Measurements from ENCODE around the gene CGNL1.
A peak's percentile ranks its signal among the peaks of the same experiment; 100 is the strongest.

The CGNL1 gene

GRCh38 chr15:57425842-57426241 is 49.5 kb downstream of the CGNL1 start:
- no peak for DNase-seq

DNA sequence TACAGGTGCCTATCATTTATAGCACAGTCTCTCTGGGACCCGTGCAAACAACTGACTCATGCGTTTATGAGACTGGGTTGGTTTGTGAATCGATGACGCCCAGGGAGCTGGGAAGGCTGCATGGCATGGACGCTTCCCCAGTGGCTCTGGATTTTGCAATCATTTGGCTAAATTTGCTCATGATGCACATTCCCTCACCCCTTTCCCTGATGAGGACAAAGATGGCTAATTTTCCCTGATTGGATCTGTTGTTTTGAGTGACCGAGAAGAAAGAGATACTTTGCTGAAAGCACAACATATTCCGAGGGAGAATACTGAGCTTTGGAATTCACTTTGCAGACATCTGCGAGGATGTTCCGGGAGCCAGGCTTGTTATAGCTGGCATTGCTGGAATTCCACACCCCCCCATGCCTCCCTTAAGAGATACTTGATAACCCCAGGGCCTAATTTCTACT is 51.1 kb downstream of the CGNL1 start:
- DNase-seq, result no peak

- peak; percentile 95 for DNase-seq
Measured at GRCh38 chr15:57432141-57432741, 55.9 kb downstream of the CGNL1 start.

- DNase-seq, result no peak
Measured at GRCh38 chr15:57436166-57436565, 59.9 kb downstream of the CGNL1 start.

DNA sequence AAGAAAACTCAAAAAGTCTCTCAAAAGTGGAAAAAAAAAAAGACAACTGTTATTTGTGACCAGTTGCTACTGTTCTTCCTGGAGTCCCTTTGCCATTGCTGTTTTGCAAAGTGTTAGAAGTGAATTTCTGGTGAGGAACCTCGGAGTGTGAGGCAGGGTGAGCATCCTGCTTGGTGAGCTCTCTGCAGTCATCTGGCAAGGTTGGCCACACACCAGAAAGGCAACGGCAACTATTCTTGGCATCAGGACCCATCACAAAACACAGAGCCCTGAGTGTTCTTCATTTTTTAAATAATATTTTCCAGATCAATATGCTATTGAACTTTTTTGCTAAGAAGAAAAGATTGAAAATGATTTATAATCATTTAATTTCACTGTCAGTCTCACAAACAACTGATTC is 60.7 kb downstream of the CGNL1 start:
- DNase-seq, result peak; percentile 15

- DNase-seq, result no peak
Measured at GRCh38 chr15:57437564-57437963, 61.3 kb downstream of the CGNL1 start.

GRCh38 chr15:57438166-57438565 is 61.9 kb downstream of the CGNL1 start:
- DNase-seq, result no peak

DNA sequence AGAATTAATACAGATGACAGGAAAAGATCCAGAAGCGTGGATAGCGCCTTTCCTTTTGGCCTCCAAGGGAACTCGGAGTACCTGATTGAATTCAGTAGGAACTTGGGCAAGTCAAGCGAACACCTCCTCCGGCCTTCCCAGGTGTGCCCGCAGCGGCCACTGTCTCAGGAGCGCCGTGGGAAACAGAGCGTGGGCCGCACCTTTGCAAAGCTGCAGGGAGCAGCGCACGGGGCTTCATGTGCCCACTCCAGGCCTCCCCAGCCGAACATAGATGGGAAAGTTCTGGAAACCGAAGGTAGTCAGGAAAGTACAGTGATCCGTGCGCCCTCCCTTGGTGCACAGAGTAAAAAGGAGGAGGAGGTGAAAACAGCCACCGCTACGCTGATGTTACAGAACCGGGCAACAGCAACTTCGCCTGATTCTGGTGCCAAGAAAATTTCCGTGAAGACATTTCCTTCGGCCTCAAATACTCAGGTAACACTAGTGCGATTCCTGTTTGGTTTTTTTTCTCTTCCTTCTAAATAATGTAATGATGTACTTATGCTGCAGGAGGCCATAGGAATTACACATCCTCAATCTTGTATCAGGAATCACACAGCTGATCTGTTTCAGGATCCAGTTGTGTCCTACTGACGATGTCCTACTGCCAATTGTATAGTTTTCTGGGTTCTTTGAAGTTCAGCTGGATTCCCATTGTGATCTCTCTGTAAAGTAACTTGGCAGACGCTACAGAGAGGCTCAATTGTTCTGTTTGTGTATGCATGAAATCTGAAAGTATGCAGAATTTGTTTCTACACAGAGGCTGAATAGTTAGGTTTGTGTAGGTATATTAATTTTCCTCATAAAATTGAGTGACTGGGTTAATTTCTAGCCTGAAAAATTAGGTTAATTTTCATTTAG is 63.1 kb downstream of the CGNL1 start:
- no peak for DNase-seq

DNA sequence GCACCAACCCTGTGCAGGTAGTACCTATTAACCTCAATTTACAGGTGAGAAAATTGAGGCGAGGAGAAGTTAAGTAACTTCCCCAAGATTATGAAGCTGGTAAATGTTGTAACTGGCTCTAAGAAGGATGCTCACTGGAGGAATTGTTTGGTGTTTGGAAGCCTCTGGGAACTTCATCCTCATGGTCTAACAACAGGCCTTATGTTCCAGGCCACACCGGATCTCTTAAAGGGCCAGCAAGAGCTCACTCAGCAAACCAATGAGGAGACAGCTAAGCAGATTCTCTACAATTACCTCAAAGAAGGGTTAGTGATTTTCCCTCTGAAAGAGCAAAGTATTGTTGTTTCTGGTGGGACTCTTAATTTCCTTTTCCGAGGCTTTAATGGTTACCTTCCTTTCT is 63.9 kb downstream of the CGNL1 start:
- DNase-seq, result no peak

- DNase-seq, result no peak
Measured at GRCh38 chr15:57440799-57441198, 64.5 kb downstream of the CGNL1 start.

GRCh38 chr15:57442335-57442734 is 66.0 kb downstream of the CGNL1 start:
- DNase-seq, result no peak

- DNase-seq, result no peak
Measured at GRCh38 chr15:57443486-57443885, 67.2 kb downstream of the CGNL1 start.

- peak; percentile 11 for DNase-seq
Measured at GRCh38 chr15:57444877-57445513, 68.7 kb downstream of the CGNL1 start.

DNA sequence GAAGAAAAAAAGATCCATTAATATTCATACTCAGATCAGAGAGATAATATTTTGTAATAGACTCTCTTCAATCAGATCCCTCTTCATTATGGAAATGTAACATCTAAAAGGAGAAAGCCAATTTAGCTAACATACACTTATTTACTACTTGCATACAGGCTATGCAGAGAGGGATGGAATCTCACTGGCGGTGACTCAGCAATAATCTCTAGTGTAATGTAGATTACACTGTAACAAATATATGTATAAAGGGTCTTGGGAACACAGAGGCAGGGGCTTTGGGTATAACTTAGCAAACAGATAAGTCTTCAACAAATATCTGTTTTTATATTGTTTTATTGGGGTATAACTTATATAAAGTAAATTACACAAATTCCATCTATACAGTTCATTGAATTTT is 69.6 kb downstream of the CGNL1 start:
- DNase-seq, result no peak

DNA sequence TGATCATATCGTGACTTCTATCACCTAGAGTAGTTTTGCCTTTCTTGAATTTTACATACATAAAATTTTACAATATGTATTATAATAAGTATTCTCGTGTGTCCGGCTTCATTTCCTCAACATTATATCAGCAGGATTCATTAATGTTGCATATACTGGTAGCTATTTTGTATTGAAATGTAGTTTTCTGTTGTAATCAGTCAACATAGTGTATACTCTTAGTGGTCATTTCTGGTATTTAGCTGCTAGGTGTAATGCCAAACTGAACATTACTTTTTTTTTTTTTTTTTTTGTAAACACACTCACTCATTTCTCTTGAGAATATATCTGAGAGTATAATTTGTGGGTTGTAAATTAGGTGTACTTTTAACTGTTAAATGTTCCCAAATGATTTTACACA is 70.1 kb downstream of the CGNL1 start:
- DNase-seq, result no peak

GRCh38 chr15:57451555-57451954 is 75.2 kb downstream of the CGNL1 start:
- DNase-seq, result no peak

DNA sequence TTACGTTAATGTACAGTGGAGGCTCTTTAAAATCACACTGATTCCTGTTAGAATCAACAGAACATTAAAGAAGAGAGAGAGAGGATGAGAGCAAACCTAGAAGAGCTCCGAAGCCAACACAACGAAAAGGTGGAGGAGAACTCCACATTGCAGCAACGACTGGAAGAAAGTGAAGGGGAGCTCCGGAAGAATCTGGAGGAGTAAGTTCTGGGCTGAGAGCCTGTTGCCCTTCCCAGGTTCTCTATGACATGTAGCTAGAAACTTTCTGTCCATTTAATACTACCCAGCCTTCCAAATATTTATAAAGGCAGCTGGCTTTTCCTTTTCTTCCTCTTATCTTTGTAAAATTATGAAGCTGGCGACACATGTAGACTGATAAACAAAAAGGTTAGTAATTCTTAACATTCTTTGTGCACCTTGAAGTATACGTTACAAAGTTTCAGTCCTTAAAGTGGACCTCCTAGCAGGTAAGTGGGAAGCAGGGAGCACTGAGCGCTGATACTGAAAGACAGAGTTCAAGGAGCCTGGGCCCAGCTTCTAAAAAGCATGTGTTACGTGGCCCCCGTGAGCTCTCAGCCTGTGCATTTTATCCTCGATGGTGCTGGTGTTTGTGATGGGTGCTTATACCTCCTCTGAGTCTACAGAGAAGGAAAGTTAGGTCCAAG is 75.9 kb downstream of the CGNL1 start:
- DNase-seq, result no peak

DNA sequence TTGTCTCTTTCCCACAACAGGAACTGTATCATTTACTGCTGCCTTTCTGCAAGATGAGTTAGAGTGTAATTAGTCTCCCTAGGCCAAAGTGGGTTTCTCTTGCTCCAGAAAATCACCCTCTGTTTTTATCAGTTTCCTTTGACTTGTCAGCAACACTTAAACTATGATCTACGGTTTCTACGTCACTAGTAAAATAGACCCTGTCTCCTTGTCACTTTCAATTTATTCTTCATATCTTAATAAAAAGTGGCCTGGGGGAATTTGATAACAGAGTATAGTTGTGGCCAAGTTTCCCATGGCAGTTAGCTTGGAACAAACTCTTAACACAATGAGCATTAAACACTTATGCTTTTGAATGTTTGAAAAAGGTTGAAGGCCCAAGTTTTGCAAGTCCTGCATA is 79.6 kb downstream of the CGNL1 start:
- no peak for DNase-seq

DNA sequence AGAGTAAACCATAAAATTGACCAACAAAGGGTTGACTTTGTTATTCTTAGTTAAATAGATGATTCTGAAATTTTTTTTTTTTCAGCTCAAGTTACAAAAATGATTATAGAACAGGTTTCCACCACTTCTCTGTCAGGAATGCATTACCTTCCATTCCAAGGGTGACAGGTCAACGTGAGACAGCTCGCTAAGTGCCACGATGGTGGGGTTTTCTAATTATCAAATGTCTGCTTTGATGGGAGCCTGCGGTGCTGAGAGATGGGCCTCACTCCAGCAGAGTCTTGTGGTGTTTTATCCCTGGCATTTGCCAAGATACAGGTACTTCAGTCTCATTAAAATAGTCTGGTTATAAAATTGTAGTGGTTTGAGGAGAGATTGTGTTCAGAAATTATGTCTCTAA is 80.3 kb downstream of the CGNL1 start:
- DNase-seq, result no peak

DNA sequence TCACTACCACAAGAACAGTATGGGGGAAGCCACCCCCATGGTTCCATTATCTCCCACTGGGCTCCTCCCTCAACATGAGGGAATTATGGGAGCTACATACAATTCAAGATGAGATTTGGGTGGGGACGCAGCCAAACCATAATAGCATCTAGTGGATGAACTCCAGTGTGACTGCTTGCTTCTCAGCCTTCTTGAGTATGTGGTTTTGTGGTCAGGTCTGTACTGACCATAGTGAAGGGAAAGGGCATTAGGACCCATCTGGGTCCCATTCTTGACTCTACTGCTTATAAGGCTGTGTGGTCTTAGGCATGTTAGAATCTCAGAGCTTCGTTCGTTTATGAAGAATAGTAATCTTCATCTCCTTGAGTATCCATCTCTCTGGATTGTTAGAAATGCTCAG is 81.4 kb downstream of the CGNL1 start:
- no peak for DNase-seq

- no peak for DNase-seq
Measured at GRCh38 chr15:57458356-57458781, 82.1 kb downstream of the CGNL1 start.

- DNase-seq, result no peak
Measured at GRCh38 chr15:57460208-57460816, 84.0 kb downstream of the CGNL1 start.

DNA sequence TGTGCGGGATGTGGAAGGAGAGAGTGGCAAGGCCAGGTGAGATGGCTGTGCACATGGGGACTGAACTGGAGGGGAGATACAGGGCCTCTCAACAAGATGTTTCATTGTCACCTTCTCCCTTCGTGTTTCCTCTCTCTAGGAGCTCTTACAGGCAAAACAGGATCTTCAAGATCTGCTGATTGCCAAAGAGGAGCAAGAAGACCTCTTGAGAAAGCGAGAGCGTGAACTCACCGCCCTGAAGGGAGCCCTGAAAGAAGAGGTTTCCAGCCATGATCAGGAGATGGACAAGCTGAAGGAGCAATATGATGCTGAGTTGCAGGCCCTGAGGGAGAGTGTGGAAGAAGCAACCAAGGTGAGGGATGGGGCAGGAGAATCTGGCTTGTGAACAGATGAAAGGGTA is 85.2 kb downstream of the CGNL1 start:
- no peak for DNase-seq

Measured in NCI-H446 treated with DMSO at 0.1 percent for 48 hours (cell line).